Brain microvascular endothelial cell (primary cell): ENCODE data around the gene IP6K3.

Experiments
- DNase-seq: peaks from one replicate; pipeline ENCODE4 v3.0.0-alpha.2; 2020
- H3K27ac ChIP-seq: fragments of 250-450 bp; sonication (Bioruptor Pico); 2 replicates; pipeline ENCODE4 v1.5.1; 2020; ENCODE audit warnings: mild to moderate bottlenecking, moderate library complexity
- H3K27me3 ChIP-seq: fragments of 250-450 bp; sonication (Bioruptor Pico); replicated peaks from 2 replicates; pipeline ENCODE4 v1.5.1; 2020; ENCODE audit warnings: mild to moderate bottlenecking
- H3K36me3 ChIP-seq: fragments of 250-450 bp; sonication (Bioruptor Pico); replicated peaks from 2 replicates; pipeline ENCODE4 v1.5.1; 2020; ENCODE audit warnings: mild to moderate bottlenecking
- H3K4me3 ChIP-seq: 2 replicates; pipeline ENCODE4 v1.5.1; 2011; ENCODE audit warnings: low read depth, mild to moderate bottlenecking, control low read depth, low read length, moderate library complexity
- CTCF ChIP-seq: IDR thresholded peaks from 2 replicates; pipeline ENCODE4 v1.5.1; 2011; ENCODE audit warnings: low read depth, mild to moderate bottlenecking, moderate library complexity, low read length, control low read depth, inconsistent platforms; ENCODE audit errors: missing control alignments
- in situ Hi-C: cut with HindIII; loops from 2 replicates; pipeline ENCODE4 v1.10.0; 2017; ENCODE audit warnings: low sequenced_read_pairs, low pct_ligation_motif_present

The IP6K3 gene

GRCh38 chr6:33671744-33672072 is 75.0 kb downstream of the IP6K3 start:
- no peak for DNase-seq
- H3K4me3 ChIP-seq = no peak overlapping the region
- H3K27ac ChIP-seq = no peak overlapping the region
- in situ Hi-C loops = no loop called here
- no peaks in the 10 kb centered on the region for H3K36me3 ChIP-seq
- no peak for TF ChIP-seq CTCF
- H3K27me3 ChIP-seq = no peaks in the 10 kb centered on the region
